PC-3 (cell line): Measurements from ENCODE around the gene ITIH5.

Source experiments
- CTCF ChIP-seq: fragments of 300-600 bp; sonication (generic); conservative IDR thresholded peaks from 2 replicates; pipeline ENCODE4 v1.5.1; 2017; ENCODE audit warnings: antibody characterized with exemption, low read depth, mild to moderate bottlenecking, low read length
- EZH2phosphoT487 ChIP-seq: fragments of 300-600 bp; sonication (generic); IDR thresholded peaks from 2 replicates; pipeline ENCODE4 v1.6.1; 2018; ENCODE audit warnings: mild to moderate bottlenecking, antibody characterized with exemption, low read length, borderline replicate concordance

- TF ChIP-seq CTCF (no peak), EZH2phosphoT487 (no peak)
Observed at GRCh38 chr10:7515439-7515838, 151.3 kb downstream of the ITIH5 start.
